Measurements from ENCODE around the gene NR3C2.
"Not testable (repeated sequence)": the region's sequence is repeated elsewhere in the genome, so short reads cannot be mapped to it uniquely, and the experiment has no call there.

NR3C2 gene

DNA sequence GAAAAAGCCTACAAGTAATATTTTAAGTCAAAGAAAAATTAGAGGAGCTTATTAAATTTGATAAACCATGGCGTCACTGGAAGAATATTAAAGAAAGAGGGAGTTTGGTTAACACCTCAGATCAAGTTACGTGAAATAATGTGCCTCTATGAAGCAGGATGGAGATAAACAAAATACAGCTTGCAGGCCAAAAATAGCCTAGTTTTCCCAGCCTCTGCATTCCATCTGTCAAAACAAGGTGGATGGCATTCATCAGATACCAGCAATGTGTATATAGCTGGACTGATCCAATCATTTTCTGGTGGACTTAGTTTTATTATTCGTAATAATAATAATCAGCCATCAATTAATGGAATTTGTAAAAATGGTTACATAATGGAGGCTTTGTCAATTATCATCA, 230.7 kb downstream of the NR3C2 start:
- no peak for DNase-seq

DNA sequence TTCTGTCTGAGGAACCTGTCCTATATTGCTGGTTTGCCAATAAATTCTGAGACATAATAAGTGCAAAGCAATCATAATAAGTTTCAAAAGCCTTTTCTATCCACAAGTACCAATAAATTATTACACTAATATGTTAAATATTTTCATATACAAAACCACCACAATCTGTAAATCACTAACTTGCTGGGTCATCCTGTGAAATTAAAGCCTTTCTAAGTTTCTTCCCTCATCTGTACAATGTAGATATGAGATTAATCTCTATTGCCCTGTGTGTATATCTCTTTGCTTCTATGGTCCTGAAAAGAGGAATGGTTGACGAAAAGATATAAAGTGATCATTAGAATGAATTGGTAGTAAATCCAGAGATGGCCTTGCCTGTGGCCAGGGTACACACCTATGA, 231.6 kb downstream of the NR3C2 start:
- no peak for DNase-seq

DNA sequence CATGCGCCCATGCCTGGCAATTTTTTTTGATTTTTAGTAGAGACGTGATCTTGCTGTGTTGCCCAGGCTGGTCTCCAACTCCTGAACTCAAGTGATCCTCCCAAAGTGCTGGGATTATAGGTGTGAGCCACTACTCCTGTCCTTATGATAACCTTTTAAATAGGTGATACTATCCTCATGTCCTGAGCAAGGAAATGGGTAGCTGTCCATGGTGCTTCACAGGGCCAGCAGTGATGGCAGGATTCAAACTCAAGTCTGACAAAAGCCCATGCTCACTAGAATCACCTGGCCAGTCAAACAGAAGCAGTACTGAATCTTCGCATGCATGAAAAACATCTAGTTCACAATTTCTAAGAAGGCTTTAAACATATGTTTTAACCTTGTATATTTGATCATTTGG, 235.1 kb downstream of the NR3C2 start:
- no peak for DNase-seq

GRCh38 chr4:148205476-148205875, 236.7 kb downstream of the NR3C2 start:
- no peak for DNase-seq

DNA sequence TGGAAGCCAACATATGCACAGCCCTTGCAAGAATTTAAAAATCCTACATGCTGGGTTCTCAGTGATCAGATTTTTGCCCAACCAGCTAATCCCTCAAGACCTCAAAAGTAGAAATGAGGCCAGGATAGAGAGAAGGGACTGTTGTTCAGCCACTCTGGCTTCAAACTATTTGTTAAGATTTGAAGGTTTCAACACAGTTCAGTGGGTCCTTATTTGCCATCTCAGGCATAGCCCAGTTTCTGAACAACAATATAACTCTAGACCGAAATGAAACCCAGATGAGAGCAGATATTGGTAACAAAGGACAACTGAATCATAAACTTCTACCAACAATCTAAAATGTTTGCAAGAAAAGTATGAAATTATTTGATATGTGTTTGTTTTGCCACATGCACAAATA, 237.3 kb downstream of the NR3C2 start:
- DNase-seq: no peak

DNA sequence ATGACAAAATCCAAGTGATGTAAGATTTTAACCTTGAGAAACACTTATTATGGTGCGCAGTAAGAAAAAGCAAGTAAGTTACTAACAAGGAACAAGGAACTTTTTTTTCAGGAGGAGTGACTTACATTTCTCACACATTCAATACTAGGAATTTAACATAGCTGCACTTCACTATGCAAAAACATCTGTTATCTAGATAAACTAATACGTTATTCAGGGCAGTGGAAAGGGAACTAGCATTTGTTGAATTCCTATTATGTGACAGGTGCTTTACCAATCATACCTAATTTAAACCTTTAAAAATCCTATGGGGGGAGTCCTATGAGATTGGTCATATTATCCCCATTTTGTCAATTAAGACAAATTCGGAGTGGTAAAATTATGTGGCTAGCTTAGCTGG, 238.0 kb downstream of the NR3C2 start:
- DNase-seq: no peak

- no peak for DNase-seq
These were observed 238.9 kb downstream of the NR3C2 start for GRCh38 chr4:148203056-148203898.

DNA sequence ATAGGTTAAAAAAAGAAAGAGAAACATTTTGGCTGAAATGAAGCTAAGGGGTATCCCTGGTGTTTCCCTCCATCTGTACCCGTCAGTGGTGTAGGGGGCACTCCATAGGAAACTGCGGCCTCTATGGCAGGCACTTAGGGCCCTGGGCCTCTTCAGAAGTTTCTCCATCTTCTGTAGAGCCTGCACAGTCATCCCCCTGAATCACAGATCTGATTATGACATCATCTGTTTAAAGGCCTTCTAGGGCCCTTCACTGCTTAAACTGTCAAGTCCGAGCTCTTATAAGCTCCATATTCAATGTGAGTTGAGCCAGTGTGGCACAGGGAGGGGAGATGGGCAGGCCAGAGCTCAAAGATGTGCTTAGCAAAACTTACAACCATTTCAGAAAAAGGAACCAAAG, 241.3 kb downstream of the NR3C2 start:
- no peak for DNase-seq

DNA sequence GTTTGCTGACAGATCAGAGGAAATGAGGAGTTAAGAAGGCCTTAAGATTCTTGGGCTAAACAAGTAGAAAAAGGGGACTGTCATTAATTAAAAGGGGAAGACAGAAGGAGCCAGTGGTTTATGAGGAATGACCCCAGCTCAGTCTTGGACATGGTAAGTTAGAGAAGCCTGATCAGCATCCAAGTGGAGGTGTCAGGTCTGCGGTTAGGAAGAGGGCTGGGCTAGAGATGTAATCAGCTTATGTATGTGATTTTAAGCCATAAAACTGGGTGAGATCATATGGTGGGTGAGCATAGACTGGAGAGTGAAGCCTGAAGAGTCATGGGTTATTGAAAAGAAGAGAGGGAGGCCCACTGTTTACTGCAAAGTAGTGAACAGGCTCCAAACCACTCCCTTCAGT, 246.1 kb downstream of the NR3C2 start:
- peak in 1 of 2 donors; percentile 8 for DNase-seq

- no peak for DNase-seq
These were observed 249.7 kb downstream of the NR3C2 start for GRCh38 chr4:148192526-148192925.

GRCh38 chr4:148187454-148188222, 254.6 kb downstream of the NR3C2 start:
- not testable (repeated sequence) for DNase-seq

DNA sequence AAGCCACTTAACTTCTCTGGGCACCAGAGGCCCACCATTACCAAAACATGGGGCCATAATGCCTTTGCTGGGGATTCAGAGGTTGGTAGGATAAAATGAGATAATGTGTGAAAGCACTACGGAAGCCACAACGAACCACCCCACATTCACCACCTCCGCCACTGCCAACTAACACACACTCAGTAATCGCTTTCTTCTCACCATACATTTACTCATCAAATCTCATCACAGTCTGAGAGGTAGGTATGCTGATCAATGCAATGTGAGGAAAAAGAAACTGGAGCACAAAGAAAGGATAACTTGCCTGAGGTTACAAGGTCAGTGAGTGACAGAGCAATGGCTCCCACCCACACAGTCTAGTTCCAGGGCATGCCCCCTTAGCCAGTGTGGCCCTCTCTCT, 257.3 kb downstream of the NR3C2 start:
- no peak for DNase-seq

DNA sequence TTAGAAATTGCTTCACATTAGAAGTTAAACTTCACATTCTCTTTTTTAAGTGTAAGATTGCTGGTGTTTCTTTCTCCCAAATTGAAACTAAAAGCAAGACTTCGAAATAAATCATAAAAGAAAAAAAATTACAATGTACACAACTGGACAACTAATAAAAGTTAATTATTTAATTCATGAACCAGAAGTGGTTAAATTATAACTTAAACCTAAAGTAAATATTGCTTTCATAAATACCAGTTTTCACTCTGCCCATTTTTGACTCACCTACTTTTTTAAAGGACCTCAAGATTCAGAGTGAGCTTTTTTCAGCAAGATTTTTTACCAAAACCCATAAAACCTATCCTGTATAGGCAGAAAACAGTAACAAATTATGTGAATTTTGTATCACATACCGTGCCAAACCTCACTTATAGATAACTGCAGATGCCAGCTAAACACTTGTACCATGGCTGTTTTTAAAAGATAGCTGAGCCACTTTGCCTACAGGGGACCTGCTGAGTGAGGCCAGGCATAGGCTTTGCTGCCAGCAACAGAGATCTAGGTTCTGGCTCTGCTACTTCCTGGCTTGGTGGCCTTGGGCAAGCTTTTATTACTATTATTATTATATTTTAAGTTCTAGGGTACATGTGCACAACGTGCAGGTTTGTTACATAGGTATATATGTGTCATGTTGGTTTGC, 259.8 kb downstream of the NR3C2 start:
- DNase-seq: no peak

- no peak for DNase-seq
These were observed 268.7 kb downstream of the NR3C2 start for GRCh38 chr4:148173397-148174017.

DNA sequence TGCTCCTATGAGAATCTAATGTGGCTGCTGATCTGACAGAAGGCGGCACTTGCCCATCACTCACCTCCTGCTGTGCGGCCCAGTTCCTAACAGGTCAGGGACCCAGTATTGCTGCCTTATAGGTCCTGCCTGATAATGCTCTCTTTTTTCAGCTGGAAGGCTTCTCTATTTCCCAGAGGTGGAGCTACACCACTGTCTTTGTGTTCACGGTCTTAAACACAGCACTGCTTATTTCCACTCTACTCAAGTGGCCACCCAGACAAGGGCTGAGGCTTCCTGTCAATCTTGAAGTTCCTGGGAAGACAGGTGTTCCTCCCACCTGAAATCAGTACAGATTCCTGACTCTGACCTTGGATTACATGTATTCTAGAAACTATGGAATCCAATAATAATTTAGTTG, 270.6 kb downstream of the NR3C2 start:
- DNase-seq: no peak

DNA sequence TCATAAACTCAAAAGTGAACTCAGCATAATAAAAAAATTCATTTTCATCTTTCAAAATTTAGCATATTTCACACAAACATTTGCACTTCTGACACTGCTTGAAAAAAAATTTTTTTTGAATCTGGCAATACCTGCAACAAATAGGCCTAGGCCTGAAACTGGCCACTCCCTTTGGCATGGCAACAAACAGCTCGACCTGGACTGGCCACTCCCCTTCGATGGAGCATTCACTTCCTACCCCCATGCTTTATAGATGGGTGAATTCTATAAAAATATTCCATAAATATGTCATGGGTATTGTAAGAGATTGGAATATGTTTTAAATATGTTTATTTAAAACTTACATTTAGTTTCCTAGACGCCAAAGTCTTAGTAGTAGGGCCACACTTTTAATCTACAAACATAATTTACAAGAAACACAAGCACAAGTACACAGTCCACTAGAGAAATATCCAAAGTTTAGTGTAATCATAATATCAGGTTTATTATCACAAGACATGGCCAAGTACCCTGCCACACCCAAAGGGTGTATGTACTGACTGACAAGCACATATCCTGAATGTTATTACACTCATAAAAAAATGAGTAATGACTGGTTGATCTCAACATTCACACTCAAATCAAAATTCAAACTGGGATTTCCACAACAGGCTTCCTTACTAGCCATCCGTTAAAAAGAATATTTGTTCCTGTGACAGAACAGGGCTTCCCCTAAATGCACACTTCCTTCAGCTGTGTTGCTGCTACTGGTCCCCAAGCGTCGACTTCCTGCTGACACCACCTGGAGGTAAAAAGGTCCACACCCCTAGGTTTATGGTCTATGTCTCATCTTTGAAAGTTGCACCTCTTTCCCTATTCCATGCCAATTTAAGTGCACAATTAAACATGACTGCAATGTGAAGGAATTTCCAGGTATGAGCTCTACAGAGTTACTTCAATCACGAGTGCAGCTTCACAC, 271.5 kb downstream of the NR3C2 start:
- no peak for DNase-seq

- DNase-seq: no peak
These were observed 276.1 kb downstream of the NR3C2 start for GRCh38 chr4:148166132-148166591.

GRCh38 chr4:148164557-148164956, 277.7 kb downstream of the NR3C2 start:
- no peak for DNase-seq

- DNase-seq: no peak
These were observed 279.2 kb downstream of the NR3C2 start for GRCh38 chr4:148162991-148163390.

DNA sequence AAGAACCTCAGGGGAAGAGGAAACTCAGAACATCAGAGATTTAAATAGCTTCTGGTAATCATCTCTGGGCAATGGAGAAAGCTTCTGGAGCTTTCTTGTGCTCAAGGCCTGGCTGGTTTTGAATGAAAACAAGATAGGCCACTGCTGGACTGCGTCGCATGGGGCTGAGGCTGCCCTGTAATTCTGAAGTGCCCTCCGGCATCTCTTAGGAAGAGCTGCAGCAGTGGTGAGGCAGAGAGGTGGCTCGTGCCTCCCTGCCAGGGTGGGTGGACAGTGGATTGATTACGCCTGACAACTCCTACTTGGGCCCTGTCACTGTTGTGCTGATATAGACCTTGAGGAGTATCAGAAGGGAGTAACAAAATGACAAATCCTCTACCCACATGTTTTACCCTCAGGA, 279.7 kb downstream of the NR3C2 start:
- no peak for DNase-seq

DNA sequence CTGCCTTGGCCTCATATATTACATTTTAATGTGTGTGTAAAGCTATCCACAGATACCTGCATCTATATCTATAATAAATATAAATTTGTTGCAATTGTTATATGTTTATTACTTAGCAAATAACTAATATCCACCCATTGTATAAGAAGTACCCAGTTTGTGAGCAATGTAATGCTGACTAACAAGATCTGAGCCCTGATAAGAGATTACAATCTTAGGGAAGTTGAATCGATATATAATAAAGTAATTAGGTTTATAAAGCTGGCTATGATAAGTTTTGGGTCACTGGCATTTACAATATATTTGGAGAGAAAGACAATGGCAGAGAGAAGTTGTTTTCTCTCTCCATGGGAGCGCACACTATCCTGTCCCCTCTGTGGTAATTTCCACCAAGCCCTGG, 280.6 kb downstream of the NR3C2 start:
- DNase-seq: no peak

- no peak for DNase-seq
These were observed 282.4 kb downstream of the NR3C2 start for GRCh38 chr4:148159793-148160192.

All from inflammatory macrophage (primary cell).